RWPE1 (cell line): ENCODE results near the gene ADM5.

Experiments
- CTCF ChIA-PET: fragments of 350-600 bp; sonication (Branson Sonifier 250); formaldehyde crosslinking; extraction: SDS; loops from one replicate; lab custom pipeline; 2021; lab: Yijun Ruan, JAX
- POLR2A ChIA-PET: fragments of 400-600 bp; formaldehyde crosslinking; extraction: SDS; loops from one replicate; lab custom pipeline; 2020; ENCODE audit warnings: antibody characterized with exemption; ENCODE audit not compliant: low non-redundant PET; lab: Yijun Ruan, JAX
- DNase-seq: peaks from one replicate; pipeline ENCODE4 v3.0.0; 2012; ENCODE audit warnings: low spot score
- H3K27ac ChIP-seq: fragments of 450-650 bp; 2 replicates; pipeline ENCODE4 v1.5.1; 2017
- TF ChIP-seq, protein P1 (sequence below): fragments of 450-650 bp; conservative IDR thresholded peaks from 2 replicates; pipeline ENCODE4 v1.5.1; 2017; ENCODE audit warnings: low read depth, mild to moderate bottlenecking

ADM5 gene

DNA sequence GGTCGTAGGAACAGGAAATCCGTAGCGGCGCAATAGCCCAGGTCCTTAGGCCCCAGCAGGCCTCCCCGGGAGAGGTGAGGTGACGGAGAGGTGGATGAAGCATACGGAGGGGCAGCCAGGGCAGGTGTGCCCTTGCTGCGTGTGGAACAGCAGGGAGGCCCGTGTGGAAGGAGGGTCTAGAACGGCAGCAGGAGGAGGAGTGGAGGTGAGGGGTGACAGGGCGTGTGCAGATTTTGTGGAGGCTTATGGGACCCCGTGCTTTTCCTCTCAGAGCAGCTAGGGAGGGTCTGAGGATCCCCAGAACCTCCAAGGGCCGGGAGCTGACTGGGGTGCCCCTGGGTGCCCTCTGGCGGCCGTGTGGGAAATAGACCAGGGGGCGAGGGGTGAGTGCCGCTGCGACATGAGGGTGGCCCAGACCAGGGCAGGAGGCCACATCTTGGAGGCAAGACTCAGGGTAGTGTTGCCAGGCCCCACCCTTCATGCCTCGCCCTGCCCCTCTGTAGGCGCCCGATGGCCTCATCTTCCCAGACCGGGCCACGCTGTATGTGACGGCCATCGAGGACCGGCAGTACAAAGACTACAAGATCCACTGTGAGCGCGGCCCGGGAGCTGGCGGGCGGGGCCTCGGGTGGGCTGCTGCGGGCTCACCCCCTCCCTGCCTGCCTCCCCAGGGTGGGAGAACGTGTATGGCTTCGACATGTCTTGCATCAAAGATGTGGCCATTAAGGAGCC lies 5.0 kb upstream of the ADM5 start:
- TF ChIP-seq, protein P1, sequence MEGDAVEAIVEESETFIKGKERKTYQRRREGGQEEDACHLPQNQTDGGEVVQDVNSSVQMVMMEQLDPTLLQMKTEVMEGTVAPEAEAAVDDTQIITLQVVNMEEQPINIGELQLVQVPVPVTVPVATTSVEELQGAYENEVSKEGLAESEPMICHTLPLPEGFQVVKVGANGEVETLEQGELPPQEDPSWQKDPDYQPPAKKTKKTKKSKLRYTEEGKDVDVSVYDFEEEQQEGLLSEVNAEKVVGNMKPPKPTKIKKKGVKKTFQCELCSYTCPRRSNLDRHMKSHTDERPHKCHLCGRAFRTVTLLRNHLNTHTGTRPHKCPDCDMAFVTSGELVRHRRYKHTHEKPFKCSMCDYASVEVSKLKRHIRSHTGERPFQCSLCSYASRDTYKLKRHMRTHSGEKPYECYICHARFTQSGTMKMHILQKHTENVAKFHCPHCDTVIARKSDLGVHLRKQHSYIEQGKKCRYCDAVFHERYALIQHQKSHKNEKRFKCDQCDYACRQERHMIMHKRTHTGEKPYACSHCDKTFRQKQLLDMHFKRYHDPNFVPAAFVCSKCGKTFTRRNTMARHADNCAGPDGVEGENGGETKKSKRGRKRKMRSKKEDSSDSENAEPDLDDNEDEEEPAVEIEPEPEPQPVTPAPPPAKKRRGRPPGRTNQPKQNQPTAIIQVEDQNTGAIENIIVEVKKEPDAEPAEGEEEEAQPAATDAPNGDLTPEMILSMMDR, result peak; percentile 69
- POLR2A ChIA-PET, result no interaction called here
- CTCF ChIA-PET, result interaction anchor here (0.5 to 1.0 kb wide), 4 partner anchors 14 to 131 kb away, joined by 3 to 4 read pairs (median 4); no protein-coding TSS in a partner anchor
- peak overlapping the region; percentile 27 for H3K27ac ChIP-seq
- no peak for DNase-seq

DNA sequence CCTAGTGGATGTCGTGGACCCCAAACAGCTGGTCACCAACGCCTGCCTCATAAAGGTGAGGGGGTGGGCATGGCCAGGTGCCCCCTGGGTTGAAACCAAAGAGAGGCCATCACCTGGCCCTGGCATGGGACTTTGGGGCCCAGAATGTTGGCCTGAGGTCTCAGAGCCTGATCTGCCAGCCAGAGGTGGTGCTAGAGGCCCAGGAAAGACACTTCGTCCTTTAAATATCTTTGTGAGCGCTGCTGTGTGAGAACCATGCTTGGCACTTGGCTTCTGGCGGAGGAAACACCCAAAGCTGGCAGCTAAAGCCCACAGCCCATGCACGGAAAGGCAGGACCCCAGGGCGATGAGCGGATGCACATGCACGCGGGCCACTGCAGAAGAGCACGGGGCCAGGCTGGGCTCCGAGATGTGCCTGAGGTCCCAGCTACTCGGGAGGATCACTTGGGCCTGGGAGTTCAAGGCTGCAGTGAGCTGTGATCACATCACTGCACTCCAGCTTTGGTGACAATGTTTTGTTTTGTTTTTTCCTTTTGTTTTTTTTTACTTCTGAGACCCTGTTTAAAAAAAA lies 4.3 kb upstream of the ADM5 start:
- no peak for DNase-seq
- CTCF ChIA-PET, result interaction anchor here (0.5 to 1.0 kb wide), 3 partner anchors 40 to 131 kb away, joined by 3 to 4 read pairs (median 4); no protein-coding TSS in a partner anchor
- POLR2A ChIA-PET, result interaction anchor here (0.6 kb wide), 1 partner anchor 37 kb away, joined by 3 read pairs; no protein-coding TSS in a partner anchor
- TF ChIP-seq, protein P1, result no peak
- H3K27ac ChIP-seq, result peak overlapping the region; percentile 27

GRCh38 chr19:49685845-49686332 lies 3.5 kb upstream of the ADM5 start:
- POLR2A ChIA-PET, result no interaction called here
- H3K27ac ChIP-seq, result peak overlapping the region; percentile 27
- TF ChIP-seq, protein P1, result no peak
- DNase-seq, result no peak
- CTCF ChIA-PET, result no interaction called here

GRCh38 chr19:49686503-49687088 lies 2.8 kb upstream of the ADM5 start:
- peak overlapping the region; percentile 34 for H3K27ac ChIP-seq
- no peak for DNase-seq
- ChIA-PET CTCF (no interaction called here), POLR2A (no interaction called here)
- TF ChIP-seq, protein P1, result no peak

DNA sequence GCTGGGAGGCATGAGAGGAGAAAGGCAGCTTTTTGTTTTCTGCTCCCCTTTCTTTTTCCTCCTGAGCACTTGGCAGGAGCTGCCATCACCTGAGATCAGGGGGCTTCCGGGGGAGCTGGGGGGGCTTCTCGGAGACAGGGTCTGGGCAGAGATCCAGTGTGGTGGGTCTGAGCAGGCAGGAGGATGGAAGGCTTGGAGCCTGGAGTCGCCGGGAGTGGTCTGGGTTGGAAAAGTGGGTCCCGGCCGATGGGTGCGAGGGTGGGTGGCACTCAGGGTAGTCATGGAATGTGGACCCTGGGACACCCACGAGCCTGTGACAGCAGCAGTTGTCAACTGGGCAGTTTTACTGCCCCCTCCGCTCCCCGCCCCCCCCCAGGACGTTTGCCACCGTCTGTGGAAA lies 2.2 kb upstream of the ADM5 start:
- TF ChIP-seq, protein P1, result no peak
- no peak for DNase-seq
- ChIA-PET CTCF (interaction anchor here (0.7 kb wide), 1 partner anchor 220 kb away, joined by 4 read pairs; no protein-coding TSS in a partner anchor), POLR2A (no interaction called here)
- peak overlapping the region; percentile 34 for H3K27ac ChIP-seq

DNA sequence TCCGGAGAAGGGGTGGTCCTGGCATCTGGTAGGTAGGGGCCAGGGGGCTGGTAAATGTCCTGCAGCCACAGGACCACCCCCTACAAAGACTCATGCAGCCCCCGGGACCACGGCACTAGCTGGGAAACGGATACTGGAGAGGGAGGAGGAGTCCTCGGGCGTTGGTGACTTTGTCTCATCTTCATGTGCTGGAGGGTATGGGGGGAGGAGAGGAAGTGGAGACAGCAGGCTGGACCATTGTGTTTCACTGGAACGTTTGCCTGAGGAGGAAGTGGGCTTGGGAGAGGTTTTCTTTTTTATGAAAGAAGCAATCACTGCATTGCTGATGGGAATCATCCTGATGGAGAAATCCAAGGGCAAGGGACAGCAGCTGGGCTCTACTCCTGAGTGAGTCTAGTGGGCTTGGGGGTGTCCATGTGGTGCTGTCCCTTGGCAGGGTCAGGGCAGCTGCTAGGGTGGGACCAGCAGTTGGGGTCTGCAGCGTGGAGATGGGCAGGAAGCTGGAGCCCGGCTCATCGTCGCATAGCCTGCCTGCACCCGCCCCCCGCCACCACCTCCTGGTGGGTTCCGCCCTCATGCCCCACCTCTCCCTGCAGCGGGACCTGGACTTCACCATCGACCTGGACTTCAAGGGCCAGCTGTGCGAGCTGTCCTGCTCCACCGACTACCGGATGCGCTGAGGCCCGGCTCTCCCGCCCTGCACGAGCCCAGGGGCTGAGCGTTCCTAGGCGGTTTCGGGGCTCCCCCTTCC lies 1.7 kb upstream of the ADM5 start:
- POLR2A ChIA-PET, result no interaction called here
- DNase-seq, result no peak
- H3K27ac ChIP-seq, result peak overlapping the region; percentile 34
- TF ChIP-seq, protein P1, result no peak
- CTCF ChIA-PET, result interaction anchor here (0.7 kb wide), 2 partner anchors 9 to 220 kb away, joined by 3 to 4 read pairs; no protein-coding TSS in a partner anchor
